GM10248 (cell line): ENCODE measurements around the gene NARF.

Experiments used
- CTCF ChIA-PET: fragments of 300-600 bp; sonication (Branson Sonifier 250); formaldehyde crosslinking; extraction: SDS; loops from one replicate; lab custom pipeline; 2021; ENCODE audit warnings: antibody characterized with exemption; lab: Yijun Ruan, JAX
- POLR2A ChIA-PET: fragments of 350-650 bp; sonication (Branson Sonifier 250); formaldehyde crosslinking; extraction: SDS; loops from one replicate; lab custom pipeline; 2020; ENCODE audit warnings: antibody characterized with exemption; lab: Yijun Ruan, JAX
- DNase-seq: peaks from one replicate; pipeline ENCODE4 v3.0.0; 2012; ENCODE audit errors: extremely low spot score
- TF ChIP-seq, protein P1 (sequence below): IDR thresholded peaks from 2 replicates; pipeline ENCODE4 v1.5.1; 2012; ENCODE audit warnings: mild to moderate bottlenecking, low read depth; ENCODE audit errors: extremely low read depth, missing control alignments, control extremely low read depth

NARF gene

DNA sequence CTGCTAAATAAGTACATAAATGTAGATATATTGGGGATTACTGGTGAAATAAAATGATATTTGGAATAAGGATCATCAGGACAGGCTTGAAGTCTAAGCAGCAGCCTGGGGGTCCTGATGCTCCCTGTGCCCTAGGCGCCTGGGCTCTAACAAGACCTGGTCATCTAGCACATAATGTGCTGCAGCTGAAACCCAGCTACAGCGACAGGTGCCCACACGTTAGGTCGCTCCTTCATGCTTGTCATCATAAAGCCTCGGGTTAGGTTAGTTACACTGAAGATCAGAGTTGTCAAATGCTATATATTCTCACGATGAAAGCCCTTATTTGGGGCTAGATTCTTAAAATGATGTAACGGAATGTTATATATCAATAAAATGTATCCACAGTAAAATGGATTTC, 11.5 kb downstream of the NARF start:
- ChIA-PET CTCF (no interaction called here), POLR2A (no interaction called here)
- TF ChIP-seq, protein P1, sequence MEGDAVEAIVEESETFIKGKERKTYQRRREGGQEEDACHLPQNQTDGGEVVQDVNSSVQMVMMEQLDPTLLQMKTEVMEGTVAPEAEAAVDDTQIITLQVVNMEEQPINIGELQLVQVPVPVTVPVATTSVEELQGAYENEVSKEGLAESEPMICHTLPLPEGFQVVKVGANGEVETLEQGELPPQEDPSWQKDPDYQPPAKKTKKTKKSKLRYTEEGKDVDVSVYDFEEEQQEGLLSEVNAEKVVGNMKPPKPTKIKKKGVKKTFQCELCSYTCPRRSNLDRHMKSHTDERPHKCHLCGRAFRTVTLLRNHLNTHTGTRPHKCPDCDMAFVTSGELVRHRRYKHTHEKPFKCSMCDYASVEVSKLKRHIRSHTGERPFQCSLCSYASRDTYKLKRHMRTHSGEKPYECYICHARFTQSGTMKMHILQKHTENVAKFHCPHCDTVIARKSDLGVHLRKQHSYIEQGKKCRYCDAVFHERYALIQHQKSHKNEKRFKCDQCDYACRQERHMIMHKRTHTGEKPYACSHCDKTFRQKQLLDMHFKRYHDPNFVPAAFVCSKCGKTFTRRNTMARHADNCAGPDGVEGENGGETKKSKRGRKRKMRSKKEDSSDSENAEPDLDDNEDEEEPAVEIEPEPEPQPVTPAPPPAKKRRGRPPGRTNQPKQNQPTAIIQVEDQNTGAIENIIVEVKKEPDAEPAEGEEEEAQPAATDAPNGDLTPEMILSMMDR = no peak
- DNase-seq = no peak

DNA sequence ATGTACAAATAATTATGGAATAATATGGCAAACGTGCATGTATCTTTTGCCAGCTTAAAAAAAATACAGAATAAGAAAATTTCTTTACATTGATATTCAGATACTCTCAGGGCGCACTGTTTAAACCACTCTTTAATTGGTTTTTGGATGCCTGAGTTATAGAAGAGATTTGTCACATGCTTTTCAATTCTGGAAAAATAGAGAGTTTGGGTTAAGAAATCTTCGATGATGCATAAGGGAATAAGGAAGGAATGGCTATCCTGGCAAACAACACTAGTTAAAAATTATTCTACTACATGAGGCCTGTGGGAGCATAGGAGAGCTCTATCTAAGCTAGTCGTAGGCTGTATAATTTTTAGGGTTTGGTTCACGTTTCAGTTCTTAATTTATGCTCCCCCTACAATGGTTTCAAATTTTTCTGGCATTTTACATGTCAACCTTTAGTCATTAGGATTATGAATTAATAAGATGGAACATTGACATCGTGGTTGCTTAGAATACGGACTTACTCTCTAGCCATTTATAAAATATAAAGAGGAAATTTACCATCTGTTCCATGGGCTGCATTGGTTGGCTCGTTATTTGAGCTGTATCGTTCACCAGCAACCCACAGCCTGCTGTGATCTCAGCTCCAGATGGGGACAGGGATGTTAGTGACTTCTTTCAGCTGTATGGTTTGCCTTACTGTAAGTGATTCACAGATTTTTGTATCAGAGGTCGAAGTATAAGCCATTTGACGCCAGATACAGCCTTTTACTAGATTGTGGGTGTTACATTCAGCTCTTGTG, 15.9 kb downstream of the NARF start:
- TF ChIP-seq, protein P1 = no peak
- ChIA-PET POLR2A (no interaction called here), CTCF (interaction anchor here (1.1 to 2.2 kb wide), 2 partner anchors 11 to 20 kb away, joined by 3 to 6 read pairs; no protein-coding TSS in a partner anchor)
- DNase-seq = no peak

DNA sequence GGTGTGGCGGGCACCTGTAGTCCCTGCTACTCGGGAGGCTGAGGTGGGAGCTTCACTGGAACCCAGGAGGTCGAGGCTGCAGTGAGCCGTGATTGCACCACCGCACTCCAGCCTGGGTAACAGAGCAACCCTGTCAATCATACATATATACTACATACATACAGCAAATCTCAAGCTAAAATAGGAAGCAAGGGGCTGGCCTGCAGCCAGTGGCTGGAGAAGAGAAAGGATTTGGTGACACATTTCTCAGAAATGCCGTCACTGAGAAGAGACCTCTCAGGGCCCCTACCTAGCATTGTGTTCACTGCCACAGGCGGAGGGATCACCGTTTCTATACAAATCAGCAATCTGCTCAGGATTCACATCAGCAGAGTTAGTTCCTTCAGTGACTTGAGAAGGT, 16.9 kb downstream of the NARF start:
- TF ChIP-seq, protein P1 = no peak
- DNase-seq = no peak
- ChIA-PET POLR2A (interaction anchor here (0.6 kb wide), 1 partner anchor 380 kb away, joined by 5 read pairs; no protein-coding TSS in a partner anchor), CTCF (interaction anchor here (1.1 kb wide), 1 partner anchor 19 kb away, joined by 3 read pairs; no protein-coding TSS in a partner anchor)

DNA sequence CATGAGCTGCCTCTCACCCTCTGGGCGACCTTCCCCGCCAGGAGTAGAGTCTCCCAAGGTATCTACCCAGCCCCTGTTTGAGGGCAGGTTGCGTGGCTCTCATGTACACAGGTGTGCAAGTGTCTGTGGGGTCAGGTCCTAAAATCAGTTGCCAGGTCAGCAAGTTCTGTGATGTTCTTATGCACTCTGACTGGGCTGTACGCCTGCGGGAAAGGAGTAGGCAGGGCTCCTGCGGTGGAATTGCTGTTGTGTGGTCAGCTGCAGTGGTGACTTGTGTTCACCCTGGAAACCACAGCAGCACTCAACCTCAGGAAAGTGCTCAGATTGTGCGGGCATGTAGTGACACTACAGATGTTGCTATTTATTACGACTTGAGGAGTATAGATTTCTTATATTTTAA, 19.4 kb downstream of the NARF start:
- POLR2A ChIA-PET = no interaction called here
- CTCF ChIA-PET = interaction anchor here (2.5 kb wide), 1 partner anchor 76 kb away, joined by 9 read pairs; no protein-coding TSS in a partner anchor
- no peak for DNase-seq
- TF ChIP-seq, protein P1 = no peak

DNA sequence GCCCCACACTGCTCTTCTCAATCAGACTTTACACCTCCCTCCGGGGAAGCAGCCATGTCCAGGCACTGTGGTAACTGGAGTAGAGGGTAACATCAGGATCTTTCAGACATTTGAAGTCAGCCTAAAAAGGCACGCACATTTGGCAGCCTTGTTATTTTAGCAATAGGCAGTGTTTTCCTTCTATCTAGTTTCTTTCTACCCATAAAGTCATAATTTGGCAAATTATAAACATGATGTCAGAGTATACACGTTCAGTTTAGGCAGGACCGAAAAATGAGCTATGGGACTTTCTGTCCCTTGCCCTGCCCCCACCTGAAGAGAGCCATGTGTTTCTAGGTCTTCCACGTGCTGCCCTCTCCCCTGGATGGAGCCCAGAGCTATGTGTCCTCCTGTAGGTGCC, 21.1 kb downstream of the NARF start:
- TF ChIP-seq, protein P1 = no peak
- ChIA-PET POLR2A (no interaction called here), CTCF (interaction anchor here (1.1 to 1.8 kb wide), 2 partner anchors 13 to 75 kb away, joined by 4 read pairs; no protein-coding TSS in a partner anchor)
- DNase-seq = no peak

DNA sequence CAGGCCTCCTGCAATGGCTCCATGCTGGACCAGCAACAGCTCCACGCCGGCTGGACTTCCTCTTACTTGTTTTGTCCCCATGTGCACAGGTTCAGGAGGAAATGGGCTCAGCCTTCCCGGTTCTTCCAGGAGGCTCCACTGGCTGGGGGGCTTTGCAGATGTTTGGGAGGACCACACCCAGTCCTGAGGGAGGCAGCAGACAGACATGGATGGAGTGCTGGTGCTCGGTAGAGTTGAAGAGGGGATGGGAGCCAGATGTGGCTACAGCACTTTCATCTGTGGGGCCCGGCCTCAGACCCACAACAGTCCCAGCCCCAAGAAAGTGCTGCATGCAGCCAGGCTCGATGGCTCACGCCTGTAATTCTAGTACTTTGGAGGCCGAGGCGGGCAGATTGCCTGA, 21.8 kb downstream of the NARF start:
- no peak for DNase-seq
- CTCF ChIA-PET = interaction anchor here (0.9 to 1.8 kb wide), 3 partner anchors 12 to 75 kb away, joined by 3 to 4 read pairs (median 4); no protein-coding TSS in a partner anchor
- POLR2A ChIA-PET = interaction anchor here (0.9 kb wide), 1 partner anchor 26 kb away, joined by 4 read pairs; no protein-coding TSS in a partner anchor
- TF ChIP-seq, protein P1 = no peak
